Subcutaneous adipose tissue (tissue), 4 donors: ENCODE measurements around the gene PABPN1L. TPM values are rescaled to one million over a fixed set of nuclear protein-coding genes. Genes with fewer than 3 reads are reported as not detected.

Source experiments
- total RNA-seq, 4 donors: library from RNA; depleted of rRNA; stranded (reverse); fragments of >200 nt; gene quantifications; one replicate each; pipeline ENCODE4 v1.1.0, GENCODE V29; 2016
- TF ChIP-seq, protein P1 (sequence below): fragments of 450-650 bp; IDR thresholded peaks from one replicate; pipeline ENCODE4 v1.5.1; 2016; ENCODE audit warnings: low read depth, mild to moderate bottlenecking, control low read depth, antibody characterized with exemption, moderate library complexity

Gene PABPN1L
- total RNA-seq, 4 donors from 2014 or later = not detected

DNA sequence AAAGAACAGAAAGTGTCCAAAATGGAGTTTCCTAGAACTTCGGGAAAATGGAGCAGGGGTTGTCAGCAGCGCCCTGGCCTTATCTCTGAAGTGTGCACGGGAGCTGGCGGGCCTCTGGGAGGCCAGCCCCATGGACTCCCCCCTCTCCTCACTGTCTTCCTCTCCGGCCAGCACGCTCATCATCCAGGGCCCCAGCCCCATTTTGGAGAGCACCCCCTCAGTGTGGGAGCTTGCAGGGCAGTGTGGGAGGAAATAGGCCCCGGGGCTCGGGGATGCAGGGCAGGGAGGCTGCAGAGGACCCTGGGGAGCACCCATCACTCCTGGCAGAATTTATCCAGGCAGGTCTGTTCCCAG is 4.9 kb upstream of the PABPN1L start:
- TF ChIP-seq, protein P1, sequence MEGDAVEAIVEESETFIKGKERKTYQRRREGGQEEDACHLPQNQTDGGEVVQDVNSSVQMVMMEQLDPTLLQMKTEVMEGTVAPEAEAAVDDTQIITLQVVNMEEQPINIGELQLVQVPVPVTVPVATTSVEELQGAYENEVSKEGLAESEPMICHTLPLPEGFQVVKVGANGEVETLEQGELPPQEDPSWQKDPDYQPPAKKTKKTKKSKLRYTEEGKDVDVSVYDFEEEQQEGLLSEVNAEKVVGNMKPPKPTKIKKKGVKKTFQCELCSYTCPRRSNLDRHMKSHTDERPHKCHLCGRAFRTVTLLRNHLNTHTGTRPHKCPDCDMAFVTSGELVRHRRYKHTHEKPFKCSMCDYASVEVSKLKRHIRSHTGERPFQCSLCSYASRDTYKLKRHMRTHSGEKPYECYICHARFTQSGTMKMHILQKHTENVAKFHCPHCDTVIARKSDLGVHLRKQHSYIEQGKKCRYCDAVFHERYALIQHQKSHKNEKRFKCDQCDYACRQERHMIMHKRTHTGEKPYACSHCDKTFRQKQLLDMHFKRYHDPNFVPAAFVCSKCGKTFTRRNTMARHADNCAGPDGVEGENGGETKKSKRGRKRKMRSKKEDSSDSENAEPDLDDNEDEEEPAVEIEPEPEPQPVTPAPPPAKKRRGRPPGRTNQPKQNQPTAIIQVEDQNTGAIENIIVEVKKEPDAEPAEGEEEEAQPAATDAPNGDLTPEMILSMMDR = no peak

DNA sequence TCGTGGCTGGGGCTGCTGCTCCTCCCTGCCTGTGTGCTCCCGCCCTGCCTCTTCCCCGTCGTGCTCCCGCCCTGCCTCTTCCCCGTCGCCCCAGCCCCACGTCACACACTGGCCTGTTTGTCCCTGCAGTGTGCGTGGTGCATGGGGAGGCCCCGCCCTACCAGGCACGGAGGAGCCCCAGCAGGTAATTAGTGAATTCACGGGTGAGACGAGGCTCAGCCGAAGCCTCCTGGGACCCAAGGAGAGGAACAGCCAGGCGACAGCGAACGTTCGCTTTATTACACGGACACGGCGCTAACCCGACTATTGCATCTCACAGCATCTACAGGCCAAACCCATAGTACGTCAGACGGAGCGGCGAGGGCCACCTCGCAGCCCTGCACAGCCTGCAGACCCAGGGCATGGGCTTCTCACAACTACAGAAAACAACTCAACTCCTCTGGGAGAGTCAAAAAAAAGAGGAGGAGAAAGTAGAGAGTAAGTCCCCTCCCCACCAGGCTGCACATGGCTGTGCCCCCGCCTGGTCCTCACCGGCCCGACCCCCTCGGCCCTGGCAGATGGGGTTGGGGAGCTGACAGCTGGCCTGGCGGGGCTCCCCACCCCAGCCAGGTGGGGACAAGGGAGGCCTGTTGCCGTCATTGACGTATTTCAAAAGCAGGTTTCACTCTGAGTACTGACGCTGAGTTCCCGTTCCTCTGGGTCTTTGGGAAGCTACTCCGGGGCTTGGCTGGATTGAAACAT is 4.3 kb upstream of the PABPN1L start:
- TF ChIP-seq, protein P1 = no peak

DNA sequence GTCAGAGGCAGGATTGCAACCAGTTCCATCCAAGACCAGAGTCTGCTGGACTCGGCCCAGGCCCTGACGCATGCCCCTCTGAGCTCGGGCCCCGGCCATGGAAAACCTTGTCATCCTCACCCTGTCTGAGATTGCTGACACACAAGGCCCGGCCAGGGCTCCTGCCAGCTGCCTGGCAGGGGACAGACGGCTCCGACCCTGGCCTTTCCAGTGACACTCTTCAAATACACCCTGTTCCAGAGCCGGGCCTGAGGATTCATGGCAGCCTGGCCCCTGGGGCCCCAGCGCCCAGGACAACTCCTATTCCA is 3.2 kb upstream of the PABPN1L start:
- TF ChIP-seq, protein P1 = no peak

DNA sequence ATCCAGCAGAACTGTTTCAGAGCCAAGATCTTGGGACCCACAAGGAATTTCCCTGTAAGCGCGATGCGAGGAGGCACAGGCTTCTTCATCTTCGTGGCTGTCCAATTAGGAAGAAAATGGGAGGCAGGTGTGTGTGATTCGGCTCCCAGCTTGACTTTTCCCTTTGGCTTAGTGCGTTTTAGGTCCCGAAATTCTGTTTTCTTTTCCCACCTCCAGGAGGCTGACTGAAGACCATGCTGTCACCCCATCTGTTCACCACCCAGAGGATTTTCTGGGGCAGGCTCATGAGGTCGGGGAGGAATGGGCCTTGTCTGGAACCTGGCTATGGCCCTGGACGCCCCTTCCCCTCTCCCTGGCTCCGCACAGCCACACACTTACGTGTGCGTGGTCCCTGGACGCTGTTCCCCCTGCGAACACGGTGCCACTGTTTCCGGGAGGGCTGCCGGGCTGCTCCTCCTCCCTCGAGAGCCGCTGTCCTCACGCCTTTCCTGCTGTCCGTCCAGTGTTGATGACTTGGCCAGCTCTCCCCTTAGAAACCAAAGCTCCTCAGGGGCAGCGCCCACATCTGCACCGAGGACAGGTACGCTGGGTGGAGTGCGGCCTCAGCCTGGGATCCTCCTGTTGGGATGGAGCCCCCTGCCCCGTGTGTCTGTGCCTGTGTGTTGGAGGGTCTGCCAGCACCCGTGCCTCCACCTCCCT is 2.7 kb upstream of the PABPN1L start:
- TF ChIP-seq, protein P1 = no peak

DNA sequence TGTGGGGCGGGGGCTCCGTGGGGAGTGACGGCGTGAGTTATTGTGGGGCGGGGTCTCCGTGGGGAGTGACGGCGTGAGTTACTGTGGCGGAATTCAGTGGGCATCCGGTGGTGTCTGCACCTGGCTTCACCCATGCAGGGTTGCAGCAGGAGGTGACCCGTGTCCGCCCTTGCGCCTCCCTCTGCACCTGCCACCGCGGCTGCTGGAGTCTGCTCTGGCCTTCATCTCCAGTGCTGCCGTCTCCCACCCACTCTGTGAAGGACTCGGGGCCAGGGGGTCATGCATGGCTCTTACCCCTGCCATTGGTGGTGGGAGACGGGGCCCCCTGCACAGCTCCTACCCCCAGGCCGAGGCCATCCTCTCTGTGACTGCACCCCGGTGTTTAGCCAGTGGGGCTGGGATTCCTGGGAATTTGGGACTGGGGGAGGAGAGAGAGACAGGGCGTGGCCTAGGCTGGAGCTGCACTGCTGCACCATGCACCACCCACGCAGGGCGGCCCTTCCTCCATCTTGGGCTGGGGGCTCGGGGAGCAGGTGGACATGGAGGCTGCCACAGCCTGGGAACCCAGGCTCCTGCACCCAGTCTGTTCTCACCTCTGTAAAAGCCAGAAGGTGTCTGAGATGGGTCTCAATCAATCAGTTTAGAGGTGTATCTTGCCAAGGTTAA is 1.3 kb upstream of the PABPN1L start:
- TF ChIP-seq, protein P1 = no peak

DNA sequence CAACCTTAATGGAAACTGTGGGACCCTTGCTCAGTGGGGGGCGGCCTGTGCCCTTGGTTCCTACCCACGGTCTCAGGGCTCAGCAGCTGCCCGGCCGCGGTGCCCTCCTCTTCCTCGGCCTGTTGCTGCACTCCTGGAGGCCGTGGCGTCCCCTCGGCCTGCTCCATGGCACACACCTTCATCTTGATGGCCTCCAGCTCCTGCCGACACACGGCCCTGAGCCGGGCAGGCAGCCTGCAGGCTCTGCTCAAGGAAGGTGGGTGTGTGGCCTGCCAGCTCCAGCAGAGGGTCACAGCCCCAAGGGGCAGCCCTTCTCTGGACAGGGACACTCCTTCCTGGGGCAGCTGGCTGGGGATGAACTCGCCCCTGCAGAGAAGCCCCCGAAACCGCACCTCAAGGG is 718 bp downstream of the PABPN1L start:
- TF ChIP-seq, protein P1 = no peak

DNA sequence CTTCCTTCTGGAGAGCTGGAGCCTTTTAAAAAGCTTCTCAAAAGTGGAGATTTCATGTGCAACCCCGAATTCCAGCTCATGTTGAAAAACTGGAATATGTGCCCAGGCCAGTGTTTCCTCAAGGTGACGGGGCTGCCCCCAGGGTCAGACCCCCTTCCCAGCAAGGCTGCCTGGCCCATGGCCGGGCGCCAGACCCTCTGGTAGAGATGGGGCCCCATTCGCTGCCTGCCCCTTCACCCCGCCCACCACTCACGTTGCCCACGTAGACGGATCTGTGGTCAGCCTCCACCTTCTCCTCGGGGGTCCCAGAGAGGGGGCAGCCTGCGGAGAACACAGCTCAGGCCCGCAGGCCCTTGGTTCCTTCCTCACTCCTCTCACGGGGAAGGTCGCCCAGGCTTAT is 1.1 kb downstream of the PABPN1L start:
- TF ChIP-seq, protein P1 = no peak
